Measurements from ENCODE around the gene ASCC3.
"Not testable (repeated sequence)": the region's sequence is repeated elsewhere in the genome, so short reads cannot be mapped to it uniquely, and the experiment has no call there.

ASCC3 gene

GRCh38 chr6:100881707-100882040 is 545 bp upstream of the ASCC3 start:
- DNase-seq (ENCODE audit: low spot score): no peak

GRCh38 chr6:100880149-100880852 is 828 bp downstream of the ASCC3 start:
- DNase-seq (ENCODE audit: low spot score): no peak

- DNase-seq (ENCODE audit: low spot score): no peak
These were observed 1.8 kb downstream of the ASCC3 start for GRCh38 chr6:100879317-100879716.

- no peak for DNase-seq (ENCODE audit: low spot score)
These were observed 3.3 kb downstream of the ASCC3 start for GRCh38 chr6:100877851-100878250.

DNA sequence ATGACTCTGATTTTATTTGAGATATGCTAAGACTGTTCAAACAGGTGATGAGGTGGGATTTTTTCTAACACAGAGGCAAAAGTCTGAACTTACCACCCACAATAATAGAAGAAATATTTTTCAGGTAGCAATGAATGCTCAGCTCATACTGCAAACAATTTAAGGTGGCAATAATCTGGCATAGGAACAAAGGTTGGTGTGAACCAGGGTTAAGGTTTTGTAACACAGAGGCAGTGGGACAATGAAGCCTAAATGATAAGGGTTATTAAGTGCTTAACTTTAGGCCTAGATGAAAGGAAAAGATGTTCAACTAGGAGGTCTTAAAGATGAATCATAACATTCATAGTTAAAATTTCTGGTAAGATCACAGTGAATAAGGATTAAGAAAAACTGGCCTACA is 4.9 kb downstream of the ASCC3 start:
- DNase-seq (ENCODE audit: low spot score): no peak

DNA sequence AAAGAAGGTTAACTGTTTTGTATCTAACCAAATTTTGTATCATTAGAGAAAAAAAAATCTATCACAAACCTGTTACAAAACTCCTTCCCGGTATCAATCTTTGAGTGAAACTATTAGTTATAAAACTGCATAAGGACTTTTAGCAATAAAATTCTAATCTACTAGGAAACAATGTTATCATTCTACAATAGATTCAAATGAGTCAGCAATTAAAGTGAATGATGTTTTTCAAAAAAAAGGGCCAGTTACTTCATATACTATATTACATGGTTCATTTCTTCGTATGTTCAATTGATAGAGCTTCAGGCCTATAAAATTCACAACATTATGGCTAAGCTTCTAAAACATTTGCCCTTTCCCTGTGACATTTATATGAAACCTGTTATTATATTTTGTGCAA is 15.6 kb downstream of the ASCC3 start:
- DNase-seq (ENCODE audit: low spot score): no peak

DNA sequence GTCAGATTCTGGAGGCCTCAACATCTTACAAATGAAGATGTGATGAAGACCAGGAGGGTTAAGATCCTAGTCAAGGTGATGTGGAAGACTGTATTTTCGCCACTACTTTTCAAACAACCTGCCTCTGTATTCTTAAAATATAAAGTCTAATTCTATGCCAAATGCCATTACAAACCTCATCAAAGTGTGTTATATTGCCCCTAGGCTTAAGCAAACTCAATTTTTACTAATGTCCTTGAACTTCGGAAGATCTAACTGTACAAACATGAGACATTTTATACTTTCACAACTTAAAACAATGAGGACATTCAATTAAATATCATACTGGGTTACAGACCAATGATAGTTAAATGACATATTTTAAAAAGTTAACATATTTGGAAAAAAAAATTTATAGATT is 19.1 kb downstream of the ASCC3 start:
- no peak for DNase-seq (ENCODE audit: low spot score)

DNA sequence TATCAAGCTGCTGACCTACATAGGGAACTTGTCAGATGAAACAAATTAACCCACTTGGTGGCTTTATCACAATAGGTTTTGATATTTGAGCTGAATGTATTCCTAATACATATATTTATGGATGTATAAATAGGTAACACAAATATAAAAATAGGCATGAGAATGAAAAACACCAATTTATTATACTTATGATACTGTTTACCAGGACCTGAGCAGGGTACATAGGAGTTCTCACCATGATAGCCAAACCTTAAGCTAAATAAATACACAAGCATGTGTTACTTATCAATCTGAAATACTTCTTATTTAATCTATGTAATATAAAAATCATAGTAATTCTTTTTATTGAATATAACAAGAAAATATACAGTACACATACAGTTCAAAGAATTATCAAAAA is 25.0 kb downstream of the ASCC3 start:
- no peak for DNase-seq (ENCODE audit: low spot score)

DNA sequence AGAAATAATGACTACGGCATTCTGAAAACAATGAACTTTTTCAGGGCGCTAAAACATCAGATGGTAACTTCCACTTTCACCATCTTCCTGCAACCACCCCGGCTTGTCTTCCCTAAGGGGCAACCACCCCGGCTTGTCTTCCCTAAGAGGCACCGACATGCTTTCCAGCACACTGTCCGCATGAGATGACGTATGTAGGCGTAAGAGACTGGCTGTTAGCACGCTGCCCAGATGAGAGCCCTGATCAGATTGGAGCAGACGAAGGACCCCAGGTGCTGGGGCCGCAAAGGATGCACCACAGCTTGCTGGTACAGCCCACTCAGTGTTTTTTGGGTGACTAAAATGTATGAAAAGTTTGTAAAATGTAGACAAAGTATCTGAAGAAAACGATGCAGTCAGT is 29.3 kb downstream of the ASCC3 start:
- DNase-seq (ENCODE audit: low spot score): no peak

GRCh38 chr6:100850174-100850573 is 31.0 kb downstream of the ASCC3 start:
- DNase-seq (ENCODE audit: low spot score): no peak

- DNase-seq (ENCODE audit: low spot score): no peak
These were observed 34.9 kb downstream of the ASCC3 start for GRCh38 chr6:100846276-100846675.

GRCh38 chr6:100845676-100846075 is 35.5 kb downstream of the ASCC3 start:
- no peak for DNase-seq (ENCODE audit: low spot score)

DNA sequence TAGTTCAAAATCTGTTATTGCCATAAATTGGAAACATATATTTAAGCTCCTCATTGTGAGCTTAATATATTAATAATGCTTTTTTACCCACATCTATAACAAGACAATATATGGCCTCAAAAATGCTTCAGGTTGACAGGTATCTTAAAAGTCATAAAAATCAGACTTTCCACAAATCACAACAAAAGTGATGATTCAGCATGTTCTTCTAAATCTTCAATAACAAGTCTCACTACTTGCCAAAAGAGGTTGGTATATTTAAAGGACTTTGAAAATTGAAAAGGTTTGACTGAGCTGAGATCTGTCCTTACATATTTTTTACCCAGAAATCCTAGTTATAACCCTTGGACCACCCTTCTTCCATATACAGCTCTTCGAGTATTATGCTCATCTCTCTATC is 41.7 kb downstream of the ASCC3 start:
- no peak for DNase-seq (ENCODE audit: low spot score)

DNA sequence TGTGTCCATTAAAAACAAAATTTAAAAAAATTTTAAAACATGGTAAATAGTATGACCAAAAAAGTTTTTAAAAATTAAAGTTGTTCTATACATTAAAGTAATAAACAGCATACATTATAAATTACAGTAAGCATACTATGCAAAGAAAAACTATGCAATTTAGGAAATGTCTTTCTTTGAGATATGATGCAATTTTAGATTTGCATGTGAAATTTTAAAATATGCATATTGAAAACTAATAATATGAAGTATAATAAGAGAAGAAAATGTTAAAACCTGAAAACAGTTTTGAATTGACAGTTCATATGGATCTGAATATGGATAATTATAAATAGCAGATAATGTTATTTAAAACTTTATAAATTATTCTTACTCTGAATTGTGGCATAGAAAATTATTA is 43.1 kb downstream of the ASCC3 start:
- DNase-seq (ENCODE audit: low spot score): no peak

DNA sequence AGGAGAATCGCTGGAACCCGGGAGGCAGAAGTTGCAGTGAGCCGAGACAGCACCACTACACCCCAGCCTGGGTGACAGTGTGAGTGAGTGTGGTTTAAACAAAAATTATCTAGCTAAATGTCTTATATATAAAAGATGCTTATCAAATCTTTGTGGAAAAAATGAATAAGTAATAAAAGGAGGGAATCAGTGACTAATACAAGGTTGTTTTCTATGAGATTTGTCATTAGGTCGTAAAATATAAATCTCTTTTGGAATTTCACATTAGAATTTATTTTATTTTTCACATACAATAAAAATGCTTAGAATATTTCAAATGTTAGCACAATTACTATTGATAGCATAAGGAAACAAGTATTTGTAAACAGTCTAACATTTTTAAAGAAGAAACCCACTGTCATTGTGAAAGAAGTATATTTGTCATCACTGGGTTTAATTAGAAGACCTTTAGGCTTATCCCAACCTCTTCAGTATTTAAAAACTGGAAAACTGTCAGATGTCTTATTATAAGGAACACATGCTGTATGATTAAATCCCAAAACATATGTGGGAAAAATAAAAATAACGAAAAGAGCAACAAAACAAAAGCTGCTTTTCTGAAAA is 47.1 kb downstream of the ASCC3 start:
- DNase-seq (ENCODE audit: low spot score): no peak

- DNase-seq (ENCODE audit: low spot score): not testable (repeated sequence)
These were observed 52.0 kb downstream of the ASCC3 start for GRCh38 chr6:100829077-100829595.

GRCh38 chr6:100823041-100823440 is 58.1 kb downstream of the ASCC3 start:
- DNase-seq (ENCODE audit: low spot score): no peak

- no peak for DNase-seq (ENCODE audit: low spot score)
These were observed 63.1 kb downstream of the ASCC3 start for GRCh38 chr6:100818066-100818465.

GRCh38 chr6:100810015-100810414 is 71.1 kb downstream of the ASCC3 start:
- DNase-seq (ENCODE audit: low spot score): no peak

- DNase-seq (ENCODE audit: low spot score): no peak
These were observed 71.8 kb downstream of the ASCC3 start for GRCh38 chr6:100809346-100809745.

DNA sequence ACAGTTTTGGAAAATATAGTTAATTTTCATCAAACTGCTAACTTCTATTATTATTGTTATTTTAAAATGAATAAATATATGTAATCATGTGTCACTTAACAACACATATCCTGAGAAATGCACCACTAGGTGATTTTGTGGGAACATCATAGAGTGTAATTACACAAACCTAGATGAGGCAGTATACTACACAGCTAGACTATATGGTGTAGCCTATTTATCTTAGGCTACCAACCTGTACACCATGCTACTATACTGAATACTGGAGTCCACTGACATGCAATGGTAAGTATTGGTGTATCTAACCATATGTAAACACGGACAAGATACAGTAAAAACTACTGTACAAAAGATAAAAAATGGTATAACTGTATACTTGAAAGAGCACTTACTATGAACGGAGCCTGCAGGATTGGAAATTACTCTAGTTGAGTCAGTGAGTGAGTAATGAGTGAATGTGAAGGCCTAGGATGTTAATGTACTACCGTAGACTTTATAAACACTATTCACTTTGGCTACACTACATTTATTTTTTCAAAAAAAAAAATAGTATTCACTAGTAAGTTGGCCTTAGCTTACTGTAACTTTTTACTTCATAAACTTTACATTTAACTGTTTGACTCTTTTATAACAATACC is 72.4 kb downstream of the ASCC3 start:
- DNase-seq (ENCODE audit: low spot score): no peak

- no peak for DNase-seq (ENCODE audit: low spot score)
These were observed 74.8 kb downstream of the ASCC3 start for GRCh38 chr6:100806296-100806695.

- DNase-seq (ENCODE audit: low spot score): no peak
These were observed 77.7 kb downstream of the ASCC3 start for GRCh38 chr6:100803264-100804045.

Measured in HuH-7.5 (cell line).